Vagina (tissue), 2 donors: ENCODE measurements around the gene PAM16. TPM values are rescaled to one million over a fixed set of nuclear protein-coding genes. Genes with fewer than 3 reads are reported as not detected.

ENCODE experiments used
- DNase-seq, 2 donors: peaks; one replicate each; pipeline ENCODE4 v3.0.0-alpha.2; 2017; ENCODE audit errors: extremely low spot score in 2 of 2
- H3K27ac ChIP-seq: fragments of 200-600 bp; sonication (generic); one replicate; pipeline ENCODE4 v1.5.1; 2019
- H3K27me3 ChIP-seq: fragments of 200-600 bp; sonication (generic); one replicate; pipeline ENCODE4 v1.5.1; 2019
- H3K36me3 ChIP-seq, 2 donors: fragments of 200-600 bp; sonication (generic); one replicate each; pipeline ENCODE4 v1.5.1; 2017 to 2019
- H3K4me1 ChIP-seq: fragments of 200-600 bp; sonication (generic); one replicate; pipeline ENCODE4 v1.5.1; 2019
- H3K4me3 ChIP-seq, 2 donors: fragments of 200-600 bp; sonication (generic); 1 replicate in 1 of 2; 2 replicates in 1 of 2; pipeline ENCODE4 v1.5.1; 2016 to 2019
- H3K9me3 ChIP-seq: fragments of 200-600 bp; sonication (generic); one replicate; pipeline ENCODE4 v1.5.1; 2019
- CTCF ChIP-seq, 3 experiments: fragments of 450-650 bp in 2 of 3; fragments of 200-600 bp in 1 of 3; sonication (generic) in 1 of 3; IDR thresholded peaks; one replicate each; pipeline ENCODE4 v1.5.1; 2017 to 2019; ENCODE audit warnings: antibody characterized with exemption in 3 of 3, mild to moderate bottlenecking in 2 of 3, moderate library complexity in 2 of 3
- POLR2A ChIP-seq, 2 donors: fragments of 450-650 bp; IDR thresholded peaks; one replicate each; pipeline ENCODE4 v1.6.1; 2017; ENCODE audit warnings: antibody characterized with exemption in 2 of 2, mild to moderate bottlenecking in 2 of 2, moderate library complexity in 2 of 2
- POLR2AphosphoS5 ChIP-seq, 2 donors: sonication (generic); formaldehyde crosslinking; IDR thresholded peaks; one replicate each; pipeline ENCODE4 v1.9.0; 2017; ENCODE audit warnings: antibody characterized with exemption in 2 of 2, mild to moderate bottlenecking in 2 of 2, low read depth in 1 of 2; ENCODE audit not compliant: insufficient read depth in 1 of 2
- intact Hi-C: fragments of 100-400 bp; cut with DNase I; formaldehyde crosslinking; loops from one replicate; pipeline ENCODE4 v1.15.1; 2023
- total RNA-seq: library from RNA; depleted of rRNA; stranded (reverse); fragments of >200 nt; gene quantifications from one replicate; pipeline ENCODE4 v1.2.3, GENCODE V29; 2016

Gene PAM16
- total RNA-seq, 1 donor from 2014 or later: 76.1 TPM

DNA sequence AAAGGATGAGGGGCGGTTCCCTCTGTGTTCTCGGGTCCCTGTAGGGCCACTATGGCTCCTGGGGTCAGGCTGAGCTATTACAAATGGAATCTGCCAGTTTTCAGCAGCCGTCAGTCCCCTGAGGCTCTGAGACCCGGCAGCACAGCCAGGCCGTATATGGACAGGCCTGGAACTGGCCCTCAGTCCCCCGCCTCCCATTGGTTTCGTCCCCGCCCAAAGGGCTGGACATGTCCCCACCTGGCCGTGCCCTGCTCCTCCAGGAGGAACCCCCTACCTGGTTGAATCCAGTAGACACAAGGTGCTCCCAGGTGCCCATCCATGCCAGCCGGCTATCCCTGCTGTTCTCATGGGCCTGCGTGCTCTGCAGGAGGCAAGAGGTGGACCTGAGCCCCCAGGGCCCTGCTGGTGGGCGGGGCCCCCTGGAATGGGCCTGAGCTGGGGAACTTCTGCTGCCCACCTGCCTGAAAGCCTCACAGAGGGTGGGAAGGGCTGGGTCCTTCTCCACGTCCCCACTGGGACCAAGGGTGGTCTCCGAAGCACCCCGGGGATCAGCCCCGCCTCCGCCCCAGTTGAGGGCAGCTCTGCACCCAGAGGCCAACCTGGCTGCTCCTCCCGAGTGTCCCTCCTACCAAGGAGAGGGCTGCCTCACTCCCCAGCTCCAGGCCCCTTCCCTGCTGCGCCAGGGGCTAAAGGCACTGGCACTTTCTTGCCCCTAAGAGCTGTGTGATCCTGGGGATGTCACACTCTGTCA, 37.3 kb upstream of the PAM16 start:
- Histone ChIP-seq H3K4me3 (no peak overlapping the region), H3K27ac (peak overlapping the region; percentile 78), H3K4me1 (peaks cover 60% of the 10 kb centered on the region), H3K27me3 (no peaks in the 10 kb centered on the region), H3K9me3 (no peaks in the 10 kb centered on the region), H3K36me3 (peaks cover 0 to 9% of the 10 kb centered on the region in 2 donors)
- intact Hi-C loops: no loop called here
- TF ChIP-seq POLR2A (IDR thresholded peaks at IDR 0.05) (no peak), POLR2AphosphoS5 (IDR thresholded peaks at IDR 0.05; ENCODE audit: insufficient read depth in 1 of 2, low read depth in 1 of 2) (peak in 1 of 2 donors; percentile 11)
- no peak for DNase-seq

- Histone ChIP-seq H3K9me3 (no peaks in the 10 kb centered on the region), H3K4me1 (peaks cover 57% of the 10 kb centered on the region), H3K27ac (peak overlapping the region; percentile 78), H3K4me3 (no peak overlapping the region), H3K36me3 (peaks cover 0 to 12% of the 10 kb centered on the region in 2 donors), H3K27me3 (no peaks in the 10 kb centered on the region)
- intact Hi-C loops: no loop called here
- TF ChIP-seq POLR2A (IDR thresholded peaks at IDR 0.05) (no peak), POLR2AphosphoS5 (IDR thresholded peaks at IDR 0.05; ENCODE audit: insufficient read depth in 1 of 2, low read depth in 1 of 2) (no peak), CTCF (IDR thresholded peaks at IDR 0.05) (no peak)
- DNase-seq: no peak
Measured at GRCh38 chr16:4387781-4388180, 36.7 kb upstream of the PAM16 start.

DNA sequence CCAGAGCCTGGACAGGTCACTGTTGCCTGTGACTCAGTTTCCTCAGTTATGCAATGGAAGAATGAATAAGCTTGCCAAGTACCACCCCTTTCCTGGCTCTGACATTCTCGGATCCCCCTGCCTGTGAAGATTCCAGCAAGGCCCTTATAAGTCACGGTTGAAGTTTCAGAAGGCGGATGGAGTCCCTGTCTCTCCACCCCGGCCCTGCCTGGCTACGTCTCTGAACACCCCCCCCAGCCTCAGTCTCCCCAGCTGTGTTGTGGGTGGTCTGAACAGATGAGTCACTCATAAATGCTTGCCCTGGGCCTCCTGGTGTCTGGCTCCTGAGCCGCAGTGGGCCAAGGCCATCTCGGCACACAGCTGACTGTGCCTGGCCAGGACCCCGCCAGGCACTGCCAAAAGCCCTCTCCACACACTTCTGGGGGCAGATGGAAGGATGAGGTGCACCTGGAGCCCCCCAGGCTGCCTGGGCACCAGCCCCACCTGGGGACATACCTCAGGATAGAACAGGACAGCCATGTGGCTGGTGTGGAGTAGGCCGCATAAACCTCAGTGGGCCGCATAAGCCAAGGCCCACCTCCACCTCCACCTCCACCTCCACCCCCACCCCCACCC, 35.9 kb upstream of the PAM16 start:
- Histone ChIP-seq H3K27me3 (no peaks in the 10 kb centered on the region), H3K9me3 (no peaks in the 10 kb centered on the region), H3K27ac (peak overlapping the region; percentile 78), H3K36me3 (peaks cover 0 to 19% of the 10 kb centered on the region in 2 donors), H3K4me3 (no peak overlapping the region), H3K4me1 (peaks cover 55% of the 10 kb centered on the region)
- TF ChIP-seq CTCF (IDR thresholded peaks at IDR 0.05): no peak
- TF ChIP-seq POLR2AphosphoS5 (IDR thresholded peaks at IDR 0.05; ENCODE audit: insufficient read depth in 1 of 2, low read depth in 1 of 2): no peak
- no peak for TF ChIP-seq POLR2A (IDR thresholded peaks at IDR 0.05)
- intact Hi-C loops: no loop called here
- no peak for DNase-seq

GRCh38 chr16:4386451-4386805, 35.3 kb upstream of the PAM16 start:
- Histone ChIP-seq H3K27me3 (no peaks in the 10 kb centered on the region), H3K27ac (peak overlapping the region; percentile 78), H3K4me3 (no peak overlapping the region), H3K4me1 (peaks cover 48% of the 10 kb centered on the region), H3K9me3 (no peaks in the 10 kb centered on the region), H3K36me3 (peaks cover 0 to 25% of the 10 kb centered on the region in 2 donors)
- no peak for DNase-seq
- TF ChIP-seq POLR2AphosphoS5 (IDR thresholded peaks at IDR 0.05; ENCODE audit: insufficient read depth in 1 of 2, low read depth in 1 of 2) (peak in 1 of 2 donors; percentile 36), CTCF (IDR thresholded peaks at IDR 0.05) (no peak), POLR2A (IDR thresholded peaks at IDR 0.05) (no peak)
- intact Hi-C loops: no loop called here

DNA sequence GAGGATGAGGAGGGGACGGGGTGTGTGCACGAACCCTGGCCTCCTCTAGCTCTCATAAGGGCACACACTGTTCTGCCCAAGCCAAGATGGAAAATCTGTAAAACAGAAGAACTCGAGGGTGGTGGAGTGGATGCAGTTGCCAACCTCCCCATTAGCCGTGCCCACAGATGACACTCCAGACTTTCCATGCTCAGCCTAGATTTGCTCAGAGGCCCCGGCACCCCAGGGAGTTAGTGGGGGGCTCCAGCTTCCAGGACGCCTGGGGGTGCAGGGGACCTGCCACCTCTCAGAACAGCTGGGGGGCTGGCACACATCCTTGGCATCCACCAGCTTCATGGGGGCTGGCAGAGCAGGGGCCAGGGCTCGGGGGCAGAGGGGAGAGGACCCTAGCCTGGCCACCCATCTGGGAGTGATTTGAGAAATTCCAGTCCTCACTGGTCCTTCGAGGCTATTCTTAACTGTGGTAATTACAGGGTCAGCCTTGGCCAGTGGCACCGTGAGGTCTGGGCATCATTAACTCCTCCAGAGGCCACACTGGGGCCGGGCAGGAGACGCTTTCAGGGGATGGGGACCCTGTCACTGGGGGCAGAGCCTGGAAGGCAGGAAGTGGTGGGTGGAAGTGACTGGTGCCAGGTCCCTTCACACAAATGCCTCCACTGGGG, 34.8 kb upstream of the PAM16 start:
- DNase-seq: no peak
- no peak for TF ChIP-seq CTCF (IDR thresholded peaks at IDR 0.05)
- TF ChIP-seq POLR2A (IDR thresholded peaks at IDR 0.05): no peak
- no peak for TF ChIP-seq POLR2AphosphoS5 (IDR thresholded peaks at IDR 0.05; ENCODE audit: insufficient read depth in 1 of 2, low read depth in 1 of 2)
- Histone ChIP-seq H3K27ac (peak overlapping the region; percentile 78), H3K27me3 (no peaks in the 10 kb centered on the region), H3K4me3 (no peak overlapping the region), H3K36me3 (peaks cover 0 to 30% of the 10 kb centered on the region in 2 donors), H3K9me3 (no peaks in the 10 kb centered on the region), H3K4me1 (peaks cover 48% of the 10 kb centered on the region)
- intact Hi-C loops: no loop called here
